Fibroblast of peridontal ligament (primary cell): ENCODE results near the gene TMPRSS4.

Experiments
- DNase-seq: peaks from one replicate; pipeline ENCODE4 v3.0.0-alpha.2; 2010; ENCODE audit errors: extremely low read depth

The TMPRSS4 gene

GRCh38 chr11:118135051-118135795, 58.3 kb downstream of the TMPRSS4 start:
- DNase-seq: no peak

- no peak for DNase-seq
Observed at GRCh38 chr11:118135796-118136165, 58.9 kb downstream of the TMPRSS4 start.

DNA sequence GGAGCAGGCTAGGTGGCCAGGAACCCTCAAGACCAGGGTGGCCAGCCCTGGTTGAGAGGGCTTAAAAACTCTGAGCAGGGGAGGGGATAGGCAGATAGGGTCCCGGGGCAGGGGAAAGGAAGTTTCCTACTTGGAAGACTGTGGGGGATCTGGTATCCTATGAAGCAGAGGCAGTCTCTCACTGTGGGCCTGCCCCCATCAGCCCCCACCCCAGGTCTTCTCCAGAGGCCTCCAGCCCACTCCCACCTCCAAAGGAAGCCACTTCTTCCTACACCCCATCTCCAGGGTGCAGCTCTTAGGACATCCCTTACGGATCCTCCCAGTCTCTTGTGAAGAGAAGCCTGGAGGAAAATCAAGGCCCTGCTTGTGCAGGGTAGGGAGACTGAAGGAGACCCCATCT, 59.5 kb downstream of the TMPRSS4 start:
- DNase-seq: no peak

- DNase-seq: no peak
Observed at GRCh38 chr11:118136801-118137200, 59.9 kb downstream of the TMPRSS4 start.

- DNase-seq: no peak
Observed at GRCh38 chr11:118138839-118139420, 62.1 kb downstream of the TMPRSS4 start.

DNA sequence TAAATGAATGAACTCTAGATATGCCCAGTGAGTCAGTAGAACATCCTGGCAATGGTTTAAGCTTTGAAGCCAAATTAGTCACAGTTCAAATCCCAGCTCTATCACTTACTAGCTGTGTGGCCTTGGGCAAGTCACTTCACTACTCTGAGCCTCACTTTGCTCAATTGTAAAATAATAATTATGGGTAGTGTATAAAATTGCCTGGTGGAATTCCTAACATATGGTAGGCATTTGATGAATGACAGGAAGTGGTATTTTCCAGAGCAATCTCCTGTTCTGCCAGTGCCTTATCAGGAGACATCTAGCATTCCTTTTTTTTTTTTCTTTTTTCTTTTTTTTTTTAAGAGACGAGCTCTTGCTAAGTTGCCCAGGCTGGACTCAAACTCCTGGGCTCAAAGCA, 62.7 kb downstream of the TMPRSS4 start:
- no peak for DNase-seq

GRCh38 chr11:118142081-118142480, 65.2 kb downstream of the TMPRSS4 start:
- no peak for DNase-seq

DNA sequence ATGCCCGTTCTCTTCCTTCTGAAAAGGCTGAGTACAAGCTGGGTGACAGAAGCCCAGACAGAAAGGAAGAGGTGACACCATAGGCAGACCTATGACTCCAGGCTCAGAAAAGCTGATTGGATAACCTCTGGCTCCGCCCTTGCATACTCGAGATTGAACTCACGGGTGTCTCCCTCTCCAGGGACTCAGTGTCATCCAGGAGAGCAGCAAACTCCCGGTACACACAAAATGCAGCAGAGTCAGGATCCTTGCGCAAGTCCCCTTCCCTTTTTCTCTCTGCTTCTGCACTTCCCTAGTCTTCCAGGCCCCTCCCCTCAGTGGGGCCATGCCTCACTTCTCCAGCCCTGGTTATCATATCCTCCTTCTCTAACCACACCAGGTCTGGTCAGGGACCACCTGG, 65.9 kb downstream of the TMPRSS4 start:
- DNase-seq: no peak

DNA sequence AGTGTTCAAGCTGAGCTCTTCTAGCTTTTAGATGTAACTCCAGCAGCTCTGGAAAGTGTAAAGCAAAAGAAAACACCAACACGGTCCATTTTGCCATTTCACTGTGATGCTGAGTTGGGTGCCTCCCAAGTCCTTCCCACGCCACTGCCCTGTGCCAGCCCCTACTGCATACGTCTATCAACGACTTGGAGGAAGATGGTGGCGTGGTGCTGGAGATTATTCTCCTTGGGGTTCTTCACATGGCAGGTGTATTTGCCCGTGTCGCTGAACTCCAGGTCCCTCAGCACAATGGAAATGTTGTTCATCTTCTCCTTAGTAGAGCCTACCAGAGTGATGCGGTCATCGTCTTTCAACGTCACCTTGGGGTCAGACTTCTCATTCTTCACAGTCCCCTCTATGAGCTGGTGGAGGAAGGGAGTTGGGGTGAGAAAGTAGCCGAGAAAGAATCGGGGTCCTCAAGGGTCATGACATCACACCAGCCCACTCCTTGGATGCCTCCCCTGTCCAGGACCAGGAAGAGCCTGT, 66.8 kb downstream of the TMPRSS4 start:
- DNase-seq: no peak

- no peak for DNase-seq
Observed at GRCh38 chr11:118144301-118145268, 67.7 kb downstream of the TMPRSS4 start.

GRCh38 chr11:118145285-118146227, 68.7 kb downstream of the TMPRSS4 start:
- DNase-seq: peak; percentile 48

GRCh38 chr11:118146554-118146953, 69.7 kb downstream of the TMPRSS4 start:
- no peak for DNase-seq

DNA sequence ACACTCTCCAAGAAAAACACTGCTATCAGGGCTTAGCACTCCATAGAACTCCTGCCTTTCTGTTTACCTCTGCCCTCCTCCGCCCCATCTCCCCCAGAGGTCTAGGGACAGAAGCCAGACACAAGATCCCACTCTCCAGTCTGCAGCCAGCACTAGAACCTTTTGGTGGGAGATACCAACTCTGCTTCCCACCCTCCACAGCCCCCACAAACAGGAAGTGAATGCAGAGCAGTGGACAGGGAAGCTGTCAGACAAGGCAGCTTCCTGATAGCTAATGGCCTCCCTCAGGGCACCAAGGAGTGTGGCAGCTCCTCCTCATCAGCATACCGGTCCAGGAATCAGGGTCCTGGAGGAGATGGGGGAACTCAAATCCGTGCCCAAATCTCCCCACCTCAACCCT, 70.6 kb downstream of the TMPRSS4 start:
- no peak for DNase-seq

GRCh38 chr11:118148240-118148639, 71.4 kb downstream of the TMPRSS4 start:
- DNase-seq: no peak

GRCh38 chr11:118148856-118149255, 72.0 kb downstream of the TMPRSS4 start:
- no peak for DNase-seq

DNA sequence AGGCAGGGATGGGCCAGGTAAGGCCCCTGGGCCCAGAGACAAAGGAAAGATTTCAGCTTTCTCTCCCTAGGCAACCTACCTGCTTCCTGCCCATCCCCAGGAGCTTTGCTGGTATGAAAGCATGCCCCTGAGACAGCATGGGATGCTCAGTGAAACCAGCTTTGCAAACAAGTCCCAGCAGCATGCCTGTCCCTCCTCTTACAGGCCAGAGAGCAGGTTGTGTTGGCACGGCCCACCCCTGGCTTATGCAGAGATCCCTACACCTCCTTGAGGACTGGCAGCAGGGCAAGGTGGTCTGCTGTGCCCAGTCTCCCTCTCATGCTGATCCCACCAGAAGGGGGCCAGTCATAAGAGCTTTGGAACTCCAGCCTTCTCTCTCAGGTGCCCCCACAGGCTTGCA, 72.6 kb downstream of the TMPRSS4 start:
- no peak for DNase-seq

DNA sequence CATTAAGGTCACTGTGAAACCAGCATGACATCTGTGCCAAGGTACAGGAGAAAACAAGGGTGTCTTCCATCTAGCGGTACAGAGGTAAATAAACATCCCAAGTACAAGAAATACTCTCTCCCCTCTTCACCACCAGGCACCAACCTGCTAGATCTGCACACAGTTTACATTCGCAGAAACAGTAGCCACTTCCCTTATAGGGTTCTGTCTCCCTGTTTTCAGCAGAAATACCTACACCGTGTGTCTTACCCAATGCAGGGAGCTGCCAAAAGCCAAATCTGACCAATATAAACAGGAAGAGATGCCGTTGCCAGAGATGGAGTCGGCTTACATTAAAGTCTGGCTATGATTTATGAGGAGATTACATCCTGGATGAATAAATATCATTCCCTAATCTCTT, 74.6 kb downstream of the TMPRSS4 start:
- DNase-seq: no peak

- no peak for DNase-seq
Observed at GRCh38 chr11:118152020-118152551, 75.2 kb downstream of the TMPRSS4 start.

DNA sequence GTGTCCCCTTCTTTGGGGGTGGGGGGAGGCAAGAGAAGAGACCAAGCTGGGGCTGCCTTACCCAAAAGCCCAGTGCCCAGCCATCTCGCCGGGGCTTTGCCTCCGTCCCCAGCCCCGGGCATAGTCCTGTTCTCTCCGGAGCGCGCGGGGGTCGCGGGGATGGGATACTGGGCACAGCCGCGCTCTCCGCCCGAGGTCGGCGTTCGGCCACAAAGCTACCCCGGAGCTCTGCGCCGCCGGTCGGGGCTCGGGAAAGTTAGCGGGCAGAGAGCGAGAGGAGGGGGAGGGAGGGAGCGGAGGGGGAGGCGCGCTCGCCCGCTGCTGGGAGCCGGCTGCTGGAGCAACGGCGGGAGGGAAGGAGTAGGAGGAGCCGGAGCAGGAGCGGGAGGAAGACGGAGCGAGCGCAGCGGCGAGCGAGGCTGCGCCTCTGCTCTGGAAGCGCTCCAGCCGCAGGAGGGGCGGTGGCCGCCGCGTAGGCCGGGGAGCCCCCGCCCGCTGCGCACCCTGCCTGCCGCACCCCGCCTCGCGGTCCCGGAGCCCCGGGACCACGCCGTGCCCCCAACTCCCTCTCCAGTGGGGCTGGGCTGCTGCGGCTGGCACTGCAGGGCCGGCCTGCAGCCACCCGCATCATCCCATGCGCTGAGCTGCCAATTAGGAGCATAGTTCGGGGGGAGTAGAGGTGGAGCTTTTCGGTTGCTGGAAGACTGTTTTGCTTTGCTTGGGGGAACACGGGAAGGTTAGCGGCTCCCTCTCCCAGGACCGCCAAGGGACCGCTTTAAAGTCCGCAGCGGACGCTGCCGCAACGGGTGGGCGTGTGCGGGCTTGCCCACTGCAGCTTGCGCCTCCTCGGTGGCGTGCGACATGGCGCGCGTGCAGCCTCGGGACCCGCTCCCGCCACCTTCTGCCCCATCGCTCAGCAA, 75.9 kb downstream of the TMPRSS4 start, which contains the start of gene SCN4B:
SCN4B (minus strand) TSS at position 272 of the 920 bp plus-strand sequence; CDS start at position 122, 150 bp downstream.
- peak; percentile 9 for DNase-seq

DNA sequence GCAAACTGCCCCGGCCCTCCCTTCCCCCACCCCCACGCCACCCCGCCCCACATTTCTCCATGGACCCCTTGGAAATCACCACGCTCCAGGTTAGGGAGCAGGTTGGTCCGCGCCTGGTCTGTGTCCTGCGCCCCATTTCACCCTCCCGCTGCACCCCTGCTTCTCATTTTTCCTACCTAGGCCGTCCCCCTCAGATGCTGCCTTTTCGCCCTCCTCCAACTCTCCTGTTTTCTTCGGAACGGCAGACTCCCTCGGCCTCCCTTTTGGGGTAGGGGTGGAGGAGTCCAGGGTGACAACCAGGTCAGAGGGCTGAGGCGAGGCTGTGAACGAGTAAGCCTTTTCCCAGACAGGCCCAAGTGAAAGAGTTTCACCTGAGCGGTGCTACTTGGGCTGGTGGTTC, 76.6 kb downstream of the TMPRSS4 start:
- no peak for DNase-seq
